Measurements from ENCODE around the gene IGSF9B. TPM values are rescaled to one million over a fixed set of nuclear protein-coding genes. Genes with fewer than 3 reads are reported as not detected.

Gene IGSF9B
- total and polyA plus RNA-seq, 9 donors = 4.7 to 17.1 (median 13.4) TPM

DNA sequence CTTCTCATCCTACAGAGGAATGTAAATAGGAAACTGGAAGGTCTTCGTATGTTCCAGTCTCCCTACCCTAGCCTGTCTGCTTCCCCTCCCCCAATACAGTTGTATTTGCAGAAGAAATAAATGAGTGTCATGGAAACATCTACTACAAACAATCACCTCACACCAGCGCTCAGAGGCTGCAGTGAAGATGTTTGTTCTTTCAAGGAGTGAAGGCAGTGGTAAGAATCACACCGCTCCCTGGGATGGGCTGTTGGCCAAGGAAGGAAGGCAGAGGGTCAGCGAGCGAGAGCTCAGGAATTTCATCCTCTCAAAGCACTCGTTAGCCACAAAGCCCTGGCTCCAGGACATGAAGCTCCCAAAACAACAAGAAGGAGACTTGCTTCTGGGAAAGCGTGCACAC, 1.1 kb upstream of the IGSF9B start:
- no peak for DNase-seq
- H3K4me1 ChIP-seq (ENCODE audit: control insufficient read depth, insufficient read depth, low read length) = peaks cover 23% of the 10 kb centered on the region
- 66% methylated on average over 2 of the region's 7 CpGs for WGBS (ENCODE audit: insufficient coverage)
- H3K9me3 ChIP-seq (replicated peaks; ENCODE audit: control insufficient read depth, low read depth, low read length) = no peaks in the 10 kb centered on the region
- no peak overlapping the region for H3K4me3 ChIP-seq (ENCODE audit: low read length)
- peaks cover 64% of the 10 kb centered on the region for H3K27me3 ChIP-seq (ENCODE audit: control insufficient read depth, insufficient read depth, low read length)
- no peaks in the 10 kb centered on the region for H3K36me3 ChIP-seq (ENCODE audit: control insufficient read depth, insufficient read depth, low read length)
- H3K27ac ChIP-seq (ENCODE audit: low read length) = no peak overlapping the region

DNA sequence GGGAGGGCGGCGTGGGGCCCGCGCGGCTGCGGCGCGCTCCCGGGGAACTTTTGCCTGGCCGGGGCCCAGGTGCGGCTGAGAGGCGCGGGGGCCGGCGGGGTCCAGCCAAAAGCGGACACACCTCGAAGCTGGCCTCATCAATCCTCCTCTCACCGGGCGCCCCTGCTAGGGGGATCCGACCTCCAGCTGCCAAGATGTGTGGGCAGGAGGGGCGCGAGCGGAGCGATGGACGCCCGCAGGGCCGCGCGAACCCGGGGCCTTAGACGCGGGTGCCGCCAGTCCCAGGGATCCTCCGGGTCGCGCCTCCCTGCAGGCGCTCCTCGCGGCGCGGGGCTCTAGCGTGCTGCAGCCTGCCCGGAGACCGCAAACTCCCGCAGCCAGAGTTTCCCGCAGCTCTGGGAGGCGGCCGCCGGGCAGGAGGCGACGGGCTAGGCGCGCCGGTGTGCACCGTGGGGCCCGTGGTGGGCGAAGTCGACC, 785 bp downstream of the IGSF9B start:
- Histone ChIP-seq H3K36me3 (ENCODE audit: control insufficient read depth, insufficient read depth, low read length) (no peaks in the 10 kb centered on the region), H3K27ac (ENCODE audit: low read length) (no peak overlapping the region), H3K4me3 (ENCODE audit: low read length) (peak overlapping the region; percentile 25), H3K9me3 (replicated peaks; ENCODE audit: control insufficient read depth, low read depth, low read length) (no peaks in the 10 kb centered on the region), H3K4me1 (ENCODE audit: control insufficient read depth, insufficient read depth, low read length) (peaks cover 41% of the 10 kb centered on the region), H3K27me3 (ENCODE audit: control insufficient read depth, insufficient read depth, low read length) (peaks cover 82% of the 10 kb centered on the region)
- WGBS (ENCODE audit: insufficient coverage) = under 1% methylated on average over 58 of the region's 58 CpGs
- DNase-seq = no peak

DNA sequence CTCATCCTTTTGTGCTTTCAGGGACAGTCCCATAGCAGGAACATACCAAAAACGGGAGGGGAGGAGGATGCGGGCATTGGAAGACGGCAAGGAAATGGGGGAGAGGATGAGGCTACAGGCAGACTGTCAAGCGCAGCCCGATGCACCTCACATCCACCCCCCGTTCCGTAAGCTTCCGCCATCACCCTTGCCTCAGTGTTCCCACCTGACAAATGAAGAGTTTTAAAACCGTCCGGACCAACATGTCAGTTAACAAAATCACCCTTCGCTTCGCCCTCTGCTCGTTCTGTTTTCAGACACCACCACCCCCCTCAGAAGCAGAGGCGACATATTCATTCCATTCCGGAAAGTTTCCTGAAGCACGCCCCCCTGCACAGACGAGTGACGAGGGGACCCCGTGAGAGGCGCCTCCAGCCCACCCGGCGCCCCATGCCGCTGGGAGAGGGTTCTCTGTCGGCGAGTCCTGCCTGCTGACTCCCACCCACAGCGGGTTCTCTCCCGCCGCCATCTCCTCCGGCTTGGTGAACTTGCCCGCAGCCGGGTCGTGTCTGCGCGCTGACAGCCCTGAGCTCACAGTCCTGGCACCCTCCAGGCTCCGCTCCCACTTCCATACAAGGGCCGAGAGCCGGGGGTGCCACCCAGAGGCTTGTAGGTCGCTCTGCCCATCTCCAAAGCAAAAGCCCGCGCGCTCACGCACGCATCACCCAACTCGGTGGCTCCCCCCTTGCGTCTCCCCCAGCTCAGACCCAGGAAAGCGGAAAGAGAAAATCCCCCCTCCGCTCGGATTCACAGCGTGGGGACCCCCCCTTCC, 1.5 kb downstream of the IGSF9B start:
- no peak for DNase-seq
- peak overlapping the region; percentile 31 for H3K4me3 ChIP-seq (ENCODE audit: low read length)
- H3K4me1 ChIP-seq (ENCODE audit: control insufficient read depth, insufficient read depth, low read length) = peaks cover 48% of the 10 kb centered on the region
- H3K9me3 ChIP-seq (replicated peaks; ENCODE audit: control insufficient read depth, low read depth, low read length) = no peaks in the 10 kb centered on the region
- H3K27ac ChIP-seq (ENCODE audit: low read length) = no peak overlapping the region
- H3K27me3 ChIP-seq (ENCODE audit: control insufficient read depth, insufficient read depth, low read length) = peaks cover 86% of the 10 kb centered on the region
- 2% methylated on average over 35 of the region's 49 CpGs for WGBS (ENCODE audit: insufficient coverage)
- no peaks in the 10 kb centered on the region for H3K36me3 ChIP-seq (ENCODE audit: control insufficient read depth, insufficient read depth, low read length)

DNA sequence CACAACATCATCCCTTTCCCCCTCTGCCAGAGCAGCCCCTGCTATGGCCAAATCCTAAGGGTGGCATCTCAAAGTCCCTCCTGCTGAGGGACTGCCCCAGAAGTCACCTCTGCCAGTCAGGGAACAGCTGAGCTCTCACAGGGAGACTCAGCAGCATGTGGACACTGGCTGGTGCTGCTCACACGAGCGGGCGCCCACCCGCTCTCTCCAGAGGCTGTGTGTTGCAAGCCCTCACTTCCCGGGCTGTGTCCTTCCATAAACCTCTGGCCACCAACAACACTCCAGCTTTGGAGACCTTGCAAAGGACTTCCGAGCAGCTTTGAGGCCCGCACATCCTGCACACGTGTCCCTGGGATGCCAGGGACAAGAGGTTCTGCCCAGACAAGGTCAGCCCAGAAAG, 2.8 kb downstream of the IGSF9B start:
- DNase-seq = no peak
- WGBS (ENCODE audit: insufficient coverage) = 84% methylated on average over 7 of the region's 8 CpGs
- no peak overlapping the region for H3K4me3 ChIP-seq (ENCODE audit: low read length)
- peaks cover 89% of the 10 kb centered on the region for H3K27me3 ChIP-seq (ENCODE audit: control insufficient read depth, insufficient read depth, low read length)
- no peaks in the 10 kb centered on the region for H3K9me3 ChIP-seq (replicated peaks; ENCODE audit: control insufficient read depth, low read depth, low read length)
- peaks cover 57% of the 10 kb centered on the region for H3K4me1 ChIP-seq (ENCODE audit: control insufficient read depth, insufficient read depth, low read length)
- no peaks in the 10 kb centered on the region for H3K36me3 ChIP-seq (ENCODE audit: control insufficient read depth, insufficient read depth, low read length)
- no peak overlapping the region for H3K27ac ChIP-seq (ENCODE audit: low read length)

DNA sequence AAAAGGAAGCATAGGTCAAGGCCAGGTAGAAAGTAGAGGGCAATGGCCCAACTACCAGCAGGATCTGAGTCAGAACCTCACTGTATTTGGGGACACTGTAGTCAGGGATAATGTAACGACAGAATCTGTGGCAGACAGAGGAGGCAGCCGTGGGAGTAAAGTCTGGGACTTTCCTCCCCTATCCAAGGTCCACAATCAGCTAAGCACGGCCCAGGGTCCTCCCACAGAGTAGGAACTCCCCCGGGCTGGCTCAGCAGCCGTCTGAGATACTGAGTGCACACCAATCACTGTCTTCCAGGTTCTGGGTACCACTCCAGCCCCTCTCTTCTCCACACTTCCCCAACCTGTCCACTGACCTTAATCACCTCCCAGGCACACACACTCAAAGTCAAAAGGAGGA, 3.2 kb downstream of the IGSF9B start:
- peaks cover 86% of the 10 kb centered on the region for H3K27me3 ChIP-seq (ENCODE audit: control insufficient read depth, insufficient read depth, low read length)
- DNase-seq = no peak
- H3K36me3 ChIP-seq (ENCODE audit: control insufficient read depth, insufficient read depth, low read length) = no peaks in the 10 kb centered on the region
- no peak overlapping the region for H3K4me3 ChIP-seq (ENCODE audit: low read length)
- H3K9me3 ChIP-seq (replicated peaks; ENCODE audit: control insufficient read depth, low read depth, low read length) = no peaks in the 10 kb centered on the region
- 47% methylated on average over 3 of the region's 5 CpGs for WGBS (ENCODE audit: insufficient coverage)
- no peak overlapping the region for H3K27ac ChIP-seq (ENCODE audit: low read length)
- H3K4me1 ChIP-seq (ENCODE audit: control insufficient read depth, insufficient read depth, low read length) = peaks cover 61% of the 10 kb centered on the region

DNA sequence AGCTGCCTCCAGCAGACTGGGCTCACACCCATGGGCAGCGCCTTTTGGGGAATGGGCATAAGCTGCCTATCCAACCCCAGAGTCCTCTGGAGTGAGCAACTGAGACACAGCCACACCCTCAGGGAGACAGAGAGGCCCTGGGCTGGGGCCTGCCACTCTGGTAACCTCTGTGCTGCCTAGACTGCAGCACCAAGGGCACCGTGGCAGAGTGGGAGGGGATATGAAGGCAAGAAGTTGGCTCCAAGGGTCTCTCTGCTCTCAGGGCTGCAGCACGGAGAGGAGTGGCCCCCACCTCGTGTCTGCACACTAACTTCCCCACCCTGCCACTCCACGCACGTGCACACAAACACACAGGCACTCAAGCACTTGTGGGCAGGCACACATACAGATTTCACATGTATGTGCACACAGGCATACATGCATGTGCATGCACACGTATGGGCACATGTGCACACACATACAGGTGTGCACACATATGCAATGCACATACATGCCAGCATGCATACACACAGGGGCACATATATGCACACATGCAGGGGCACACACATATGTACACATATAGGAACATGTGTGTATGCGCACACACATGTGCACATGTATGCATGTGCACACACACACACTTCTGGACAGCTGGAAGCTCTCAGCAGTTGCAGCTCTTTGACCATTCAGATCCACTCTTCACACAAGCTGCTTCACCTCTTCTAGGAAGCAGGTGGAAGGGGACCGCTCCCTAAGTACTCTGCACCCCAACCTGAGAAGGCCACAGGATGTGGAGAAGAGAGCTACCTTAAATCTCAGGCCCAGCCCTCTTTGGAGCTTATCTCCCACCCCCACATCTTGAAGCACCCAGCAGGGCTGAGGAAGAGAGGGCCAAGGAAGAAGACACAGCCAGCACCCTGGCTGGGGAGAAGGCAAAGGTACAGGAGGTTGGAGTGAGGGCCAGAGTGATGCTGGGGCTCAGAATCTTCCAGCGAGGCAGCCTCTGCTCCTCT, 4.3 kb downstream of the IGSF9B start:
- Histone ChIP-seq H3K27me3 (ENCODE audit: control insufficient read depth, insufficient read depth, low read length) (peaks cover 79% of the 10 kb centered on the region), H3K9me3 (replicated peaks; ENCODE audit: control insufficient read depth, low read depth, low read length) (no peaks in the 10 kb centered on the region), H3K36me3 (ENCODE audit: control insufficient read depth, insufficient read depth, low read length) (no peaks in the 10 kb centered on the region), H3K4me1 (ENCODE audit: control insufficient read depth, insufficient read depth, low read length) (peaks cover 63% of the 10 kb centered on the region), H3K4me3 (ENCODE audit: low read length) (no peak overlapping the region), H3K27ac (ENCODE audit: low read length) (peak overlapping the region; percentile 82)
- no peak for DNase-seq
- 64% methylated on average over 8 of the region's 10 CpGs for WGBS (ENCODE audit: insufficient coverage)

DNA sequence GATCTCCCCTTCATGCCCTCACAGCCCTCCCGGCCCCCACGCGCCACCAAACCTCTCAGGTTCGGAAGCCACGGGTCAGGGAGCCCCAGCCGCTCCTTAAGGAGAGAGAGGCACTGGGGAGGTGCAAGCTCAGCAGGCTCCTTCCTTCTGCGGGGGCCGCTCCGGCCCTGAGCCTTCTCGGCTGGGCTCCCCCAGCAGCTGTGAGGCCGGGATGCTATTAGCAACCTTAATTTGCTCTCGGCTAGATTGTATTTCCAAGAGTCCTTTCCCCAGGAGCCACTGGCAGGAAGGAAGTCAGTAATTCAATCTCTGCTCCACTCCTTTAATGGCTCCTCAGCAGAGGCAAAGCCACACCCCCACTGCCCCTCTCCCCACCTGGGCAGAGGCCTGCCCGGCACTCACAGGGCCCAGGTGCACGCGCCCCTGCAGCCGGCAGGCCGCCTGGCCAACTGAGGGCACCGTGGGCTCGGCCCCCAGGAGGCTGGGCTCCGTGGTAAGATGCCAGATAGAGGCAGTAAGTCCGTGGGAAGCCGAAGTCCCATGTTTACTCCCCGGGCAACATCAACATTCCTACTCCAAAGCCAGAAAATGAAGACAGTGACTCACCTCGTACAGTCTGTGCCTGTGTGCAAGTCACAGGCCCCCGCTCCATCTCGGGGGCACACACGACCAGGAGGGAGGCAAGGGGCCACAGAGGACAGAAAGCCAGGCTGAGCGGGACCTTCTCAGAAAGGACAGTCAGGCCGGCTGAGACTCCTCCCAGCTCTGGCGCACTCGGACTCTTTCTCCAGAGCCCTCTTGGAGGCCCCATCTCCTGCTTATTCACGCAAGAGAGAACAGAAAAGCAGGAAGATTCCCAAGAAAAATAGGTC, 5.2 kb downstream of the IGSF9B start:
- Histone ChIP-seq H3K27ac (ENCODE audit: low read length) (peak overlapping the region; percentile 82), H3K4me1 (ENCODE audit: control insufficient read depth, insufficient read depth, low read length) (peaks cover 67% of the 10 kb centered on the region), H3K9me3 (replicated peaks; ENCODE audit: control insufficient read depth, low read depth, low read length) (no peaks in the 10 kb centered on the region), H3K27me3 (ENCODE audit: control insufficient read depth, insufficient read depth, low read length) (peaks cover 82% of the 10 kb centered on the region), H3K36me3 (ENCODE audit: control insufficient read depth, insufficient read depth, low read length) (no peaks in the 10 kb centered on the region), H3K4me3 (ENCODE audit: low read length) (peak overlapping the region; percentile 48)
- DNase-seq = peak; percentile 85
- 4% methylated on average over 19 of the region's 32 CpGs for WGBS (ENCODE audit: insufficient coverage)

DNA sequence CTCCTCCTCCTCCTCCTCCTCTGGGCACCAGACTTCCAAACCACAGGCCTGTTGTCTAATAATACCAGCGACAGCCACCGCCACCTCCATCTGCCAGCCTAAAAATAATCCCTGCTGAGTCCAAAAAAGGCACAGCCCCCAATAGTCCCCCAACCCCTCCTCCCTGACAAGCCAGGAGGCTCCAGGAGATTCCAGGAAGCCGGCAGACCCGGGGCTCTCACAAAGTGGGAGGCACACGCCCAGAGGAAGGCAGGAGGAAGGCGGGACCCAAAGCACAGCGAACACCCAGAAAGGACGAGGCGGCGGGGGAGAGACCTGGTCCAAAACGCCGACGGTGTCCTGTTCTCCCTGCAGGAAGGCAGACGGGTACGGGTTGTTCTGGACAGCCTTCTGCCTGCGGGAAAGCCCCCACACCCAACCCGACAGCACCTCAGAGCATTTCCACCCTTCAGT, 5.9 kb downstream of the IGSF9B start:
- Histone ChIP-seq H3K27me3 (ENCODE audit: control insufficient read depth, insufficient read depth, low read length) (peaks cover 79% of the 10 kb centered on the region), H3K27ac (ENCODE audit: low read length) (peak overlapping the region; percentile 82), H3K36me3 (ENCODE audit: control insufficient read depth, insufficient read depth, low read length) (no peaks in the 10 kb centered on the region), H3K4me1 (ENCODE audit: control insufficient read depth, insufficient read depth, low read length) (peaks cover 73% of the 10 kb centered on the region), H3K4me3 (ENCODE audit: low read length) (peak overlapping the region; percentile 48), H3K9me3 (replicated peaks; ENCODE audit: control insufficient read depth, low read depth, low read length) (no peaks in the 10 kb centered on the region)
- 7% methylated on average over 17 of the region's 17 CpGs for WGBS (ENCODE audit: insufficient coverage)
- DNase-seq = peak; percentile 64

DNA sequence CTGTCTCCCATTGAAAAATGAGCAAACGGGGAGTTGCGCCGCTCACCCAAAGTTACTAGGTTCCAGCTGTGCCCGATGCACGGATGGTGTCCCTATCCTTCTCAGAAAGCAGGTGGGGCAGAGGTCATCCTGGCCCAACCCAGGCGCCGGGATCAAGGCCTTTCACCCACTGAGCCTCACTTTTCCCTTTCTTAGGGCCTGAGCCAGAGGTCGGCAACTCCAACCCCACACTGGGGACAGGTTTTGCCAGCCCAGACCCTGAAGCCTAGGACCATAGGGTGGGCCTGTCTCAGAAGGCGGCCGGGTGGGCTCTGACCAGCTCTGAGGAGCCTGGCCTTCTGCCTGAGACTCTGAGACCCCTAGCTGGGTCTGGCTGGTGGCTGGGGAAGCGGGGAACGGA, 6.3 kb downstream of the IGSF9B start:
- DNase-seq = no peak
- Histone ChIP-seq H3K4me1 (ENCODE audit: control insufficient read depth, insufficient read depth, low read length) (peaks cover 76% of the 10 kb centered on the region), H3K27me3 (ENCODE audit: control insufficient read depth, insufficient read depth, low read length) (peaks cover 75% of the 10 kb centered on the region), H3K36me3 (ENCODE audit: control insufficient read depth, insufficient read depth, low read length) (no peaks in the 10 kb centered on the region), H3K9me3 (replicated peaks; ENCODE audit: control insufficient read depth, low read depth, low read length) (no peaks in the 10 kb centered on the region), H3K4me3 (ENCODE audit: low read length) (peak overlapping the region; percentile 48), H3K27ac (ENCODE audit: low read length) (peak overlapping the region; percentile 82)
- WGBS (ENCODE audit: insufficient coverage) = 80% methylated on average over 7 of the region's 12 CpGs
